Head of caudate nucleus (tissue), 42 donors: ENCODE measurements around the gene RCBTB2.

ENCODE experiments used
- DNase-seq, 42 donors: peaks; one replicate each; pipeline versions ENCODE4 v3.0.0 to v3.0.0-alpha.2; 2020 to 2021; ENCODE audit warnings: mixed read lengths in 7 of 42
- intact Hi-C: fragments of 100-400 bp; cut with DNase I; formaldehyde crosslinking; loops from one replicate; pipeline ENCODE4 v1.15.0; 2022

The RCBTB2 gene

GRCh38 chr13:48536621-48537250 lies 3.9 kb upstream of the RCBTB2 start:
- no peak for DNase-seq
- intact Hi-C loops: no loop called here

GRCh38 chr13:48535766-48536165 lies 2.9 kb upstream of the RCBTB2 start:
- intact Hi-C loops: no loop called here
- DNase-seq: no peak

GRCh38 chr13:48534911-48535501 lies 2.1 kb upstream of the RCBTB2 start:
- DNase-seq: no peak
- intact Hi-C loops: loop anchor here (5.0 kb wide), 1 partner anchor 42 kb away; no protein-coding TSS in a partner anchor

- intact Hi-C loops: loop anchor here (5.0 kb wide), 1 partner anchor 43 kb away; no protein-coding TSS in a partner anchor
- DNase-seq: no peak
These were observed 1.2 kb upstream of the RCBTB2 start for GRCh38 chr13:48533961-48534600.

GRCh38 chr13:48532256-48532505 lies 699 bp downstream of the RCBTB2 start:
- DNase-seq: peak in 8 of 42 donors; percentile 12 to 49 (median 28)
- intact Hi-C loops: loop anchor here (5.0 kb wide), 1 partner anchor 45 kb away; no protein-coding TSS in a partner anchor

- intact Hi-C loops: loop anchor here (5.0 kb wide), 1 partner anchor 46 kb away; no protein-coding TSS in a partner anchor
- peak in 14 of 42 donors; percentile 5 to 61 (median 22) for DNase-seq
These were observed 1.2 kb downstream of the RCBTB2 start for GRCh38 chr13:48531416-48532255.

GRCh38 chr13:48530833-48531232 lies 2.0 kb downstream of the RCBTB2 start:
- intact Hi-C loops: loop anchor here (5.0 kb wide), 1 partner anchor 46 kb away; no protein-coding TSS in a partner anchor
- DNase-seq: no peak

GRCh38 chr13:48528720-48529119 lies 4.2 kb downstream of the RCBTB2 start:
- DNase-seq: no peak
- intact Hi-C loops: no loop called here

- intact Hi-C loops: no loop called here
- no peak for DNase-seq
These were observed 4.9 kb downstream of the RCBTB2 start for GRCh38 chr13:48527955-48528354.

- intact Hi-C loops: no loop called here
- no peak for DNase-seq
These were observed 6.6 kb downstream of the RCBTB2 start for GRCh38 chr13:48526286-48526685.

- intact Hi-C loops: no loop called here
- DNase-seq: no peak
These were observed 14.8 kb downstream of the RCBTB2 start for GRCh38 chr13:48518083-48518482.

GRCh38 chr13:48515732-48516131 lies 17.1 kb downstream of the RCBTB2 start:
- DNase-seq: peak in 6 of 42 donors; percentile 24 to 59 (median 44)
- intact Hi-C loops: no loop called here

GRCh38 chr13:48514793-48515192 lies 18.1 kb downstream of the RCBTB2 start:
- DNase-seq: no peak
- intact Hi-C loops: no loop called here

GRCh38 chr13:48511621-48512230 lies 21.2 kb downstream of the RCBTB2 start:
- DNase-seq: peak in 9 of 42 donors; percentile 30 to 79 (median 43)
- intact Hi-C loops: no loop called here

- no peak for DNase-seq
- intact Hi-C loops: no loop called here
These were observed 22.2 kb downstream of the RCBTB2 start for GRCh38 chr13:48510698-48511097.

GRCh38 chr13:48508011-48508410 lies 24.9 kb downstream of the RCBTB2 start:
- no peak for DNase-seq
- intact Hi-C loops: no loop called here

- intact Hi-C loops: no loop called here
- no peak for DNase-seq
These were observed 25.9 kb downstream of the RCBTB2 start for GRCh38 chr13:48507021-48507420.

GRCh38 chr13:48506092-48506701 lies 26.7 kb downstream of the RCBTB2 start:
- DNase-seq: no peak
- intact Hi-C loops: no loop called here

GRCh38 chr13:48505597-48506091 lies 27.2 kb downstream of the RCBTB2 start:
- intact Hi-C loops: no loop called here
- DNase-seq: peak in 3 of 42 donors; percentile 22 to 53 (median 33)
